Large intestine (tissue), 3 donors: ENCODE data around the gene CXCL16. TPM values are rescaled to one million over a fixed set of nuclear protein-coding genes. Genes with fewer than 3 reads are reported as not detected.

Experiments
- DNase-seq, 2 donors: peaks; one replicate each; pipeline versions ENCODE4 v3.0.0 to v3.0.0-alpha.2; 2013
- H3K27ac ChIP-seq: one replicate; pipeline ENCODE4 v1.5.1; 2013; ENCODE audit warnings: low read length
- H3K27me3 ChIP-seq: 2 replicates; pipeline ENCODE4 v1.6.1; 2013; ENCODE audit warnings: low read length; ENCODE audit not compliant: control insufficient read depth, insufficient read depth
- H3K36me3 ChIP-seq: 2 replicates; pipeline ENCODE4 v1.6.1; 2013; ENCODE audit warnings: low read length; ENCODE audit not compliant: control insufficient read depth, insufficient read depth
- H3K4me1 ChIP-seq: one replicate; pipeline ENCODE4 v1.6.1; 2013; ENCODE audit warnings: low read length; ENCODE audit not compliant: control insufficient read depth, insufficient read depth
- H3K4me3 ChIP-seq: one replicate; pipeline ENCODE4 v1.5.1; 2013; ENCODE audit warnings: low read length
- H3K9me3 ChIP-seq: one replicate; pipeline ENCODE4 v1.6.1; 2013; ENCODE audit warnings: mild to moderate bottlenecking, low read depth, low read length, moderate library complexity; ENCODE audit not compliant: control insufficient read depth
- WGBS: methylation state at CpG from one replicate; pipeline ENCODE4 v1.1.5; 2013; ENCODE audit warnings: low lambda C conversion rate; ENCODE audit not compliant: insufficient coverage; 5-methylcytosine and 5-hydroxymethylcytosine counted together
- polyA plus RNA-seq: library from polyadenylated mRNA; unstranded; fragments of 120-200 nt; gene quantifications from one replicate; pipeline ENCODE4 v1.2.1, GENCODE V29; 2013

The CXCL16 gene
- polyA plus RNA-seq, 1 donor, result 62.1 TPM

DNA sequence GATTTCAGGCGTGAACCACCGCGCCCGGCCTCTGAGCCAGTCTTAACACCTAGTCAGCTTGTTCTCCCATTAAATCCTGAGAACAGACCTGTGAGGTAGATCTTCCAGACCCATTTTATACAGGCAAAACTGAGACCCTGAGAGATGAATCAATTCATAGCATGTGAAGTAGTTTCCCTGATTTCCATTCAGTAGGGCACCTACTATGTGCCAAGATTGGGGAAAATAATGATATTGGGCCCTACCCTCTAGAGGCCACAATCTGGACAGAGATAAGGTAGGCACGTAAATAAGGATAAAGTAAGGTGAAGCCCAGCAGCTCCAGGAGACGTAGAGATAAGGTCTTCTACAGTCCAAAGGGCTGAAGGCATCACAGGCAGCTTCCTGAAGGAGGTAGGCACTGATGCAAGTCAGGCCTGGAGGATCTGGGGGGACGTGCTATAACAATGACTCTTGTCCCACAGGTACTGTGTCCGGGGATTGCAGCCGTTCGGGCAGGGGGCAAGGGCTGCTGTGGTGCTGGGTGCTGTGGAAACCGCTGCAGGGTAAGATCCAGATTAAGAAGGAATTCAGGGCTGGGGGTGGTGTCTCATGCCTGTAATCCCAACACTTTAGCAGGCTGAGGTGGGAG, 40.7 kb upstream of the CXCL16 start:
- Histone ChIP-seq H3K4me1 (peaks cover 22% of the 10 kb centered on the region), H3K4me3 (no peak overlapping the region), H3K9me3 (peaks cover 5% of the 10 kb centered on the region), H3K27ac (peak overlapping the region; percentile 60), H3K27me3 (peaks cover 31% of the 10 kb centered on the region), H3K36me3 (no peaks in the 10 kb centered on the region)
- peak; percentile 75 to 87 for DNase-seq
- no CpG with 5 or more reads among the region's 11 CpGs for WGBS

DNA sequence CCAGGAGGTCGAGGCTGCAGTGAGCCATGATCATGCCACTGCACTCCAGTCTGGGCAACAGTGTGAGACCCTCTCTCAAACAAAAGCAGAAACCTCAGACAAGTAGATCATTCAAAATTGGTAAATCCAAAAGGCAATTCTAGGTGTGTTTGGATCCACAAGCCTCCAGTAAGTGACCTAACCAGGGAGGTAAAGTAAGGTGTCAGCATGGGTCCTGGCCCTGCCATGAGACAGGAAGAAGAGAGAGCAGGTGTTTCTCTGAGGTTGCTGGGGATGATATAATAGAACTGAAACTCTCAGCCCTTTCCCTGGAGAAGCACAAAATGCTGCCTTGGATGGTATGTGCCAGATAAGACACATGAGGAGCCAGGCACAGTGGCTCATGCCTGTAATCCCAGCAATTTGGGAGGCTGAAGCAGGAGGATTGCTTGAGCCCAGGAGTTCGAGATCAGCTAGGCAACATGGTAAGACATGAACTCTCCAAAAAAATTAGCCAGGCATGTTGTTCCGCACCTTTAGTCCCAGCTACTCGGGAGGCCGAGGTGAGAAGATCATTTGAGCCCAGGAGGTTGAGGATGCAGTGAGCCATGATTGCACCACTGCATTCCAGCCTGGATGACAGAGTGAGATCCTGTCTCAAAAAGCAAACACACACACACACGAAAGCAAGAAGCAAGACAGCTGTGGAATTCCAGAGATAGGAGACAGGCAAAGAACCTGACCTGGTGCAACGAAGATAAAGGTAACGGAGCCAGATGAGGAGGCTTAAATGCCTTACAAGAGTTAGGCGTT, 38.4 kb upstream of the CXCL16 start:
- H3K9me3 ChIP-seq, result peaks cover 5% of the 10 kb centered on the region
- peaks cover 9% of the 10 kb centered on the region for H3K27me3 ChIP-seq
- no peaks in the 10 kb centered on the region for H3K36me3 ChIP-seq
- no peak overlapping the region for H3K4me3 ChIP-seq
- peaks cover 16% of the 10 kb centered on the region for H3K4me1 ChIP-seq
- WGBS, result no CpG with 5 or more reads among the region's 9 CpGs
- H3K27ac ChIP-seq, result peak overlapping the region; percentile 3
- DNase-seq, result peak in 1 of 2 donors; percentile 32

DNA sequence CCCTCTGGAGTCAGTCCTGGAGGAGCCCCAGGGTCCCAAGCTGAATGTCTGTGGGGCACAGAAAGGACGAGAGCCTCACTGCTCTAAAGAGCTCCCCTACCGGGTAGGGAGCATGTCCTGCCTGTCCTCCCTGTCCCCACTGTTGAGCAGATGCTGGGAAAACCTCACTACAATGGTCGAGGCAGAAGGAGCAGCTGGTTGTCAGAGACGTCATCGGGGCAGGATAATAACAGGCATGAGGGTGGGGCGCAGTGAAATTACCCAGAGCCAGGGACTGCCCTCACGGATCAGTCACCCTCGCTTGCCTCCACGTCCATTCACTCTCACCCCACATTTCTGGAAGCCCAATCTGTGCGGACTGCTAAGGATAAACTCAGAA, 32.5 kb upstream of the CXCL16 start:
- peak overlapping the region; percentile 5 for H3K4me3 ChIP-seq
- H3K27me3 ChIP-seq, result no peaks in the 10 kb centered on the region
- DNase-seq, result peak in 1 of 2 donors; percentile 81
- no peaks in the 10 kb centered on the region for H3K9me3 ChIP-seq
- H3K36me3 ChIP-seq, result no peaks in the 10 kb centered on the region
- peaks cover 23% of the 10 kb centered on the region for H3K4me1 ChIP-seq
- no CpG with 5 or more reads among the region's 10 CpGs for WGBS
- peak overlapping the region; percentile 83 for H3K27ac ChIP-seq

DNA sequence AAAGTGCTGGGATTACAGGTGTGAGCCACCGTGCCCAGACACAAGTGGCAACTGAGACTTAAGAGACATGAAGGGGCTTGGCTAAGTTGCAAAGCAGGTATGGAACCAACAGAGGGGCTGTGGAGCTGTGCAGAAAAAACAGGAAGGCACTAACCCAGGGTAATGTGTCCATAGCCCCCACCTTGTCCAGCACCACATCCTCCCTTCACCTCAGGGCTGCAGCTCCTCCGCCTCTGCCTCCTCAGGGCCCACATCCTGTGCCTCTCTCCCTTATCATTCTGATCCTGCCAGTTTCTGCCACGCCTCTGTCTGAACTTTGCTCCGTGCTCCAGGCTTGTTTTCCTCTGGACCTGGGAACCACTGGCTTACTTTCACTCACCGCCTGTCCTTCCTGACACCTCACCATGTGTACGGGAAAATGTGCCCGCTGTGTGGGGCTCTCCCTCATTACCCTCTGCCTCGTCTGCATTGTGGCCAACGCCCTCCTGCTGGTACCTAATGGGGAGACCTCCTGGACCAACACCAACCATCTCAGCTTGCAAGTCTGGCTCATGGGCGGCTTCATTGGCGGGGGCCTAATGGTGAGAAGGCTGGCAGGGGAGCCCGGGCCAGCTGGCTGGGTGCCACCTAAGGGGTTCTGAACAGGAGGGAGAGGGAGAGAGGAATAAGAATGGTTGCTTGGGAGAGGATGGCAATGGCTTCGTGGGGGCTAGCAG, 31.9 kb upstream of the CXCL16 start, which contains the start of gene TM4SF5:
Gene TM4SF5 (plus strand): TSS at position 368 of the 716 bp plus-strand sequence. CDS start 37 bp downstream, at position 405.
- H3K27ac ChIP-seq, result peak within 1 kb of the TSS; percentile 83
- no CpG with 5 or more reads among the region's 13 CpGs for WGBS

DNA sequence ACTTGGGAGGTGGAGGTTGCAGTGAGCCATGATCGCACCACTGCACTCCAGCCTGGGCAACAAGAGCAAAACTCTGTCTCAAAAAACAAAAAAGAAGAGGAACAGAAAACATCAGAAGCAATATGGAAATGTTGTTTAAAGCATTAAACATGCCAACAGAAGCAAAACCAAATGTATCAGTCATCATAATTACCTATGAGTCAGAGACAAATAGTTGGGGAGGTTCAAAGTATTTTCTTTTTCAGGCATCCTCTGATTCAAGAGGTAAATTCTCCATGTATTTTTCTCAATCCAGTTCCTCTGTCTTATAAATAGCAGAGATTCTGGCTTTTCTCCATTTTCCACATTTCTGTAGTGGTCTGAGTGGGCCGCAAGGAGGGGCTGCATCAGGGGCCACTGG, 29.9 kb upstream of the CXCL16 start:
- Histone ChIP-seq H3K36me3 (no peaks in the 10 kb centered on the region), H3K27me3 (no peaks in the 10 kb centered on the region), H3K27ac (no peak overlapping the region), H3K4me3 (no peak overlapping the region), H3K4me1 (peaks cover 23% of the 10 kb centered on the region), H3K9me3 (no peaks in the 10 kb centered on the region)
- peak in 1 of 2 donors; percentile 37 for DNase-seq
- no CpG with 5 or more reads among the region's 2 CpGs for WGBS

More for the DNA sequence above, 31.9 kb upstream of the CXCL16 start, which contains the start of gene TM4SF5:
- no peaks in the 10 kb centered on the region for H3K27me3 ChIP-seq
- peak; percentile 93 to 98 for DNase-seq
- H3K36me3 ChIP-seq, result no peaks in the 10 kb centered on the region
- peak within 1 kb of the TSS; percentile 5 for H3K4me3 ChIP-seq
- H3K9me3 ChIP-seq, result no peaks in the 10 kb centered on the region
- peaks cover 23% of the 10 kb centered on the region for H3K4me1 ChIP-seq

DNA sequence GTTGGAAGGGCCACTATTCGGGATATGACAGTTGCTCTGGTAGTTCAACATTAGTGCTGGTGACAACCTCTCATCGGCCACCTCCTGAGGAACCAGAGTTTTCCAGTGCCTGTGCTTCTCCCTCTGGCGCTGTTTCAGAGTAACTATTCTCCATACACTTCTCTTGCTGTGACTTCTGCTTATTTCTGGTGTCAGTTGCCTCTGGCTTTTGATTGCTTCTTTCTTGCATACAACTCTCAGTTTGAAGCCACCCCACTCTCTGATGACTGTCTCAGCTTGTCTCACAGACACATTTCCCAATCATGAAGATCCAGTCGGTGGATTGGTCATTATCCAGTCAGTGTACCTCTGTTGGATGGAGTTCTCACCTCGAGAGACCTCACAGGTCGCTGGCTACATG, 28.6 kb upstream of the CXCL16 start:
- Histone ChIP-seq H3K36me3 (no peaks in the 10 kb centered on the region), H3K4me3 (no peak overlapping the region), H3K27ac (no peak overlapping the region), H3K4me1 (peaks cover 23% of the 10 kb centered on the region), H3K27me3 (no peaks in the 10 kb centered on the region), H3K9me3 (no peaks in the 10 kb centered on the region)
- WGBS, result no CpG with 5 or more reads among the region's 6 CpGs
- no peak for DNase-seq

DNA sequence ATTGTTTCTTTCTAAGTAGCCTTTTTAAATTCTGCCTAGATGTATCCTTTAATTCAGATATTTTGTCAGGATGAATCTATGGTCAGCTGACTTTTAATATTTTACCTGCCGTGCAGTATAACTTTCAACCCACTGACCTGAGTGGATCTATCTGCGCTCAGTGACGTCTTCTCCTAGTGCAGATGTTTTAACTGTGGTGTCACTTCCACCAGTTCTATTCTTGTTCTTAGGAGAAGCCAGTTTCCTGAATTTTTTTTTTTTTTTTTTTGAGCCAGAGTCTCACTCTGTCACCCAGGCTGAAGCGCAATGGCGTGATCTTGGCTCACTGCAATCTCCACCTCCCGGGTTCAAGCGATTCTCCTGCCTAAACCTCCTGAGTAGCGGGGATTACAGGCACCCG, 27.0 kb upstream of the CXCL16 start:
- Histone ChIP-seq H3K4me1 (peaks cover 14% of the 10 kb centered on the region), H3K9me3 (no peaks in the 10 kb centered on the region), H3K27me3 (no peaks in the 10 kb centered on the region), H3K4me3 (no peak overlapping the region), H3K36me3 (no peaks in the 10 kb centered on the region), H3K27ac (no peak overlapping the region)
- no CpG with 5 or more reads among the region's 9 CpGs for WGBS
- DNase-seq, result no peak

DNA sequence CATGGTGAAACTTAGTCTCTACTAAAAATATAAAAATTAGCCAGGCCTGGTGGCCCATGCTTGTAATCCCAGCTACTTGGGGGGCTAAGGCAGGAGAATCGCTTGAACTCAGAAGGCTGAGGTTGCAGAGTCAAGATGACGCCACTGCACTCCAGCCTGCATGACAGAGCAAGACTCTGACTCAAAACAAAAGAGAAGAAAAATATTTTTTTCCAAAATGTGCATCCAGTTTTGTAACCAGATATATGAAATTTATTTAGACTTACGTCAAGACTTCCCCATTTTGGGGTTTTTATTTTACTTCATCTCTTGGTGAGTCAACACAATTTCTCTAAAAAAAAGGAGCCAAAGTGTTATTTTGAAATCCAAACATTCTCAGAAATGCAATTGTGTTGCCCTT, 26.5 kb upstream of the CXCL16 start:
- Histone ChIP-seq H3K9me3 (no peaks in the 10 kb centered on the region), H3K27me3 (no peaks in the 10 kb centered on the region), H3K36me3 (no peaks in the 10 kb centered on the region), H3K27ac (no peak overlapping the region), H3K4me1 (peaks cover 10% of the 10 kb centered on the region), H3K4me3 (no peak overlapping the region)
- DNase-seq, result no peak
- no CpG with 5 or more reads among the region's 3 CpGs for WGBS

DNA sequence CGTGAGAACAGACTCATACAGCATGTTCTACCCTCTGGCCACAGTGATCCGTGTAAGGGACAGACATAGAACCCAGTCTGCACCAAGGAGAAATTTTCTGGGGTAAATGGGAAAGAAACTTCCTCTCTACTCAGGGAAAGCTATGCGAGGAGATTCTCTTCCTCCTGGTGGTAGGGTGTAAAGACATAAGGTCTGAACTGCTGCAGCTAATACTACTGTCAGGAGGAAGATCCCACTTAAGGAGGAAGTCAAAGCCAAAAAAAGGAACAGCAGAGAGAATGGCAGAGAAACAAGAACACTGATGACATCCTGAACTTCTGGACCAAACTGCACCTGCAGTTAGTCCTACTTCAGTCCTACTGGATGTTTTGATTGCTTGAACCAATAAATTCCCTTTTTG, 24.9 kb upstream of the CXCL16 start:
- Histone ChIP-seq H3K4me3 (no peak overlapping the region), H3K4me1 (no peaks in the 10 kb centered on the region), H3K27ac (no peak overlapping the region), H3K27me3 (no peaks in the 10 kb centered on the region), H3K36me3 (no peaks in the 10 kb centered on the region), H3K9me3 (no peaks in the 10 kb centered on the region)
- WGBS, result no CpG with 5 or more reads among the region's 3 CpGs
- no peak for DNase-seq

DNA sequence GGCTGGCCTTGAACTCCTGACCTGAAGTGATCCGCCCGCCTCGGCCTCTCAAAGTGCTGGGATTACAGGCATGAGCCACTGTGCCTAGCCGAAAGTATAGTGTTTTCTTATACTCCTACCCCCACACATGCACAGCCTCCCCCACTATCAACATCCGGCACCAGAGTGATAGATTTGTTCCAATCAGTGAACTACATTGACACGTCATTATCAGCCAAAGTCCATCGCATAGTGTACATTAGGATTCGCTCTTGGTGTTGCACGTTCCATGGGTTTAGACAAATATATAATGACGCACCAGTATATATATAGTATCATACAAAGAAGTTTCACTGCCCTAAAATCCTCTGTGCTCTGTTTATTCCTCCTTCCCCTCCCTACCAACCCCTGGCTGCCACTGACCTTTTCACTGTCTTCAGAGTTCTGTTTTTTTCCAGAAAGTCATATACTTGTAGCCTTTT, 20.1 kb upstream of the CXCL16 start:
- no CpG with 5 or more reads among the region's 10 CpGs for WGBS

More for the DNA sequence above, 20.1 kb upstream of the CXCL16 start:
- Histone ChIP-seq H3K36me3 (no peaks in the 10 kb centered on the region), H3K4me1 (no peaks in the 10 kb centered on the region), H3K27me3 (no peaks in the 10 kb centered on the region), H3K4me3 (no peak overlapping the region), H3K9me3 (no peaks in the 10 kb centered on the region), H3K27ac (peak overlapping the region; percentile 39)
- peak; percentile 86 to 94 for DNase-seq
